Measurements from ENCODE around the gene XXYLT1. TPM values are rescaled to one million over a fixed set of nuclear protein-coding genes. Genes with fewer than 3 reads are reported as not detected.

XXYLT1 gene
- total RNA-seq, 1 experiment from 2014 or later = 23.4 TPM

DNA sequence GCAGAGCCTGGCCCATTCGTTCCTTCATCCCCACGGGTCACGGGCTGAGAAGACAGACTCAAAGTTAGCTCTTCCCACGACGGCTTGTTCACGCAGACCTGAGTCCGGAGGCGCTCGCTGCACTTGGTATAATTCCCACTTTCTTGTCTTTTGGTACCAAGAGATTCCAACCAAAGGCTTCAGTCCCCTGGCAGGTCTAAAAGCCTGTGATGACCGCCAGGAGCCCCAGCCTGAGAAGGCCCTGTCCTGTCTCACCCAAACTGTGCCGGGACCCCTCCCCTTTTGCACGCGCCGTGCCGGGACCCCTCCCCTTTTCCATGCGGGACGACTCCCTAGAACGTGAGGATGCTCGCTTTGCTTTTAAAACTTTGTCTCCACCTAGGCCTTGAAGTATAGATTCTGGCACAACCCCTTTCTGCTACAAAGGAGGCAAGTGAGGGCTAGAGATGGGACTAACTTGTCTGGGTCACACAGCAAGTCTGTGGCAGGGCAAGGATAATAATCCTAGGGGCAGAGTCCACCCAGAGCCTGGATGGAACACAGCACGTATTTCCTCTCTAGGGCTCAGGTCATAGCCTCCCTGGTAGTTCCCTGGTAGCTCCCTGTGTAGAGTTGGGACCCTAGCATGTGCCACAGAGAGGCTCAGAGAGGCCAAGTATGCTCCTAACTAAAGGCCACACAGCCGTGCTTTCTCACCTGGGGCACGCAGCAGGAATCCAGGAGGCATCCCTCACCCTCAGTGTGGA is 211.3 kb downstream of the XXYLT1 start:
- DNase-seq (ENCODE audit: low spot score) = no peak
- peaks cover 17% of the 10 kb centered on the region for H3K4me1 Mint-ChIP-seq
- H3K27me3 Mint-ChIP-seq (ENCODE audit: low read depth) = no peaks in the 10 kb centered on the region
- TF ChIP-seq, protein P1, sequence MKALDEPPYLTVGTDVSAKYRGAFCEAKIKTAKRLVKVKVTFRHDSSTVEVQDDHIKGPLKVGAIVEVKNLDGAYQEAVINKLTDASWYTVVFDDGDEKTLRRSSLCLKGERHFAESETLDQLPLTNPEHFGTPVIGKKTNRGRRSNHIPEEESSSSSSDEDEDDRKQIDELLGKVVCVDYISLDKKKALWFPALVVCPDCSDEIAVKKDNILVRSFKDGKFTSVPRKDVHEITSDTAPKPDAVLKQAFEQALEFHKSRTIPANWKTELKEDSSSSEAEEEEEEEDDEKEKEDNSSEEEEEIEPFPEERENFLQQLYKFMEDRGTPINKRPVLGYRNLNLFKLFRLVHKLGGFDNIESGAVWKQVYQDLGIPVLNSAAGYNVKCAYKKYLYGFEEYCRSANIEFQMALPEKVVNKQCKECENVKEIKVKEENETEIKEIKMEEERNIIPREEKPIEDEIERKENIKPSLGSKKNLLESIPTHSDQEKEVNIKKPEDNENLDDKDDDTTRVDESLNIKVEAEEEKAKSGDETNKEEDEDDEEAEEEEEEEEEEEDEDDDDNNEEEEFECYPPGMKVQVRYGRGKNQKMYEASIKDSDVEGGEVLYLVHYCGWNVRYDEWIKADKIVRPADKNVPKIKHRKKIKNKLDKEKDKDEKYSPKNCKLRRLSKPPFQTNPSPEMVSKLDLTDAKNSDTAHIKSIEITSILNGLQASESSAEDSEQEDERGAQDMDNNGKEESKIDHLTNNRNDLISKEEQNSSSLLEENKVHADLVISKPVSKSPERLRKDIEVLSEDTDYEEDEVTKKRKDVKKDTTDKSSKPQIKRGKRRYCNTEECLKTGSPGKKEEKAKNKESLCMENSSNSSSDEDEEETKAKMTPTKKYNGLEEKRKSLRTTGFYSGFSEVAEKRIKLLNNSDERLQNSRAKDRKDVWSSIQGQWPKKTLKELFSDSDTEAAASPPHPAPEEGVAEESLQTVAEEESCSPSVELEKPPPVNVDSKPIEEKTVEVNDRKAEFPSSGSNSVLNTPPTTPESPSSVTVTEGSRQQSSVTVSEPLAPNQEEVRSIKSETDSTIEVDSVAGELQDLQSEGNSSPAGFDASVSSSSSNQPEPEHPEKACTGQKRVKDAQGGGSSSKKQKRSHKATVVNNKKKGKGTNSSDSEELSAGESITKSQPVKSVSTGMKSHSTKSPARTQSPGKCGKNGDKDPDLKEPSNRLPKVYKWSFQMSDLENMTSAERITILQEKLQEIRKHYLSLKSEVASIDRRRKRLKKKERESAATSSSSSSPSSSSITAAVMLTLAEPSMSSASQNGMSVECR (CRISPR knock-in tag; IDR thresholded peaks at IDR 0.05; ENCODE audit: borderline replicate concordance) = no peak
- no peak for TF ChIP-seq ZNF671 (CRISPR knock-in tag; IDR thresholded peaks at IDR 0.05)
- TF ChIP-seq TEAD4 (CRISPR knock-in tag; IDR thresholded peaks at IDR 0.05) = no peak
- TF ChIP-seq TEAD1 (CRISPR knock-in tag; IDR thresholded peaks at IDR 0.05) = no peak
- TF ChIP-seq ZNF138 (CRISPR knock-in tag; conservative IDR thresholded peaks at IDR 0.05) = no peak
- TF ChIP-seq, protein P2, sequence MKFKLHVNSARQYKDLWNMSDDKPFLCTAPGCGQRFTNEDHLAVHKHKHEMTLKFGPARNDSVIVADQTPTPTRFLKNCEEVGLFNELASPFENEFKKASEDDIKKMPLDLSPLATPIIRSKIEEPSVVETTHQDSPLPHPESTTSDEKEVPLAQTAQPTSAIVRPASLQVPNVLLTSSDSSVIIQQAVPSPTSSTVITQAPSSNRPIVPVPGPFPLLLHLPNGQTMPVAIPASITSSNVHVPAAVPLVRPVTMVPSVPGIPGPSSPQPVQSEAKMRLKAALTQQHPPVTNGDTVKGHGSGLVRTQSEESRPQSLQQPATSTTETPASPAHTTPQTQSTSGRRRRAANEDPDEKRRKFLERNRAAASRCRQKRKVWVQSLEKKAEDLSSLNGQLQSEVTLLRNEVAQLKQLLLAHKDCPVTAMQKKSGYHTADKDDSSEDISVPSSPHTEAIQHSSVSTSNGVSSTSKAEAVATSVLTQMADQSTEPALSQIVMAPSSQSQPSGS (CRISPR knock-in tag; IDR thresholded peaks at IDR 0.05; ENCODE audit: borderline replicate concordance, low read depth) = no peak
- TF ChIP-seq MAX (CRISPR knock-in tag; IDR thresholded peaks at IDR 0.05) = no peak
- TF ChIP-seq SMAD4 (CRISPR knock-in tag; IDR thresholded peaks at IDR 0.05) = no peak
- TF ChIP-seq HMGA2 (CRISPR knock-in tag; IDR thresholded peaks at IDR 0.05) = no peak
- TF ChIP-seq SMAD3 (CRISPR knock-in tag; IDR thresholded peaks at IDR 0.05; ENCODE audit: borderline replicate concordance) = no peak
- H3K4me3 Mint-ChIP-seq = no peak overlapping the region
- no peaks in the 10 kb centered on the region for H3K36me3 Mint-ChIP-seq
- ChIA-PET CTCF (interaction anchor here (3.9 kb wide), 1 partner anchor 47 kb away, joined by 19 read pairs; no protein-coding TSS in a partner anchor), POLR2A (no interaction called here)
- H3K9me3 Mint-ChIP-seq = no peaks in the 10 kb centered on the region
- ATAC-seq = no peak
- H3K27ac Mint-ChIP-seq = no peak overlapping the region

GRCh38 chr3:195059006-195059350 is 212.0 kb downstream of the XXYLT1 start:
- TF ChIP-seq, protein P3, sequence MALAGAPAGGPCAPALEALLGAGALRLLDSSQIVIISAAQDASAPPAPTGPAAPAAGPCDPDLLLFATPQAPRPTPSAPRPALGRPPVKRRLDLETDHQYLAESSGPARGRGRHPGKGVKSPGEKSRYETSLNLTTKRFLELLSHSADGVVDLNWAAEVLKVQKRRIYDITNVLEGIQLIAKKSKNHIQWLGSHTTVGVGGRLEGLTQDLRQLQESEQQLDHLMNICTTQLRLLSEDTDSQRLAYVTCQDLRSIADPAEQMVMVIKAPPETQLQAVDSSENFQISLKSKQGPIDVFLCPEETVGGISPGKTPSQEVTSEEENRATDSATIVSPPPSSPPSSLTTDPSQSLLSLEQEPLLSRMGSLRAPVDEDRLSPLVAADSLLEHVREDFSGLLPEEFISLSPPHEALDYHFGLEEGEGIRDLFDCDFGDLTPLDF (CRISPR knock-in tag; IDR thresholded peaks at IDR 0.05) = no peak
- no peak for TF ChIP-seq SMAD3 (CRISPR knock-in tag; IDR thresholded peaks at IDR 0.05; ENCODE audit: borderline replicate concordance)
- POLR2A ChIA-PET = no interaction called here
- H3K27ac Mint-ChIP-seq = no peak overlapping the region

GRCh38 chr3:195058336-195059005 is 212.5 kb downstream of the XXYLT1 start:
- H3K9me3 Mint-ChIP-seq = no peaks in the 10 kb centered on the region
- no peak overlapping the region for H3K4me3 Mint-ChIP-seq
- H3K27me3 Mint-ChIP-seq (ENCODE audit: low read depth) = no peaks in the 10 kb centered on the region
- ChIA-PET CTCF (interaction anchor here (0.6 to 1.7 kb wide), 2 partner anchors 48 to 84 kb away, joined by 4 read pairs; no protein-coding TSS in a partner anchor), POLR2A (no interaction called here)
- no peaks in the 10 kb centered on the region for H3K36me3 Mint-ChIP-seq
- peaks cover 15% of the 10 kb centered on the region for H3K4me1 Mint-ChIP-seq
- no peak for DNase-seq (ENCODE audit: low spot score)
- no peak overlapping the region for H3K27ac Mint-ChIP-seq
- ATAC-seq = no peak
- TF ChIP-seq OVOL2 (CRISPR knock-in tag; IDR thresholded peaks at IDR 0.05; ENCODE audit: borderline replicate concordance) = no peak
- no peak for TF ChIP-seq SMAD4 (CRISPR knock-in tag; IDR thresholded peaks at IDR 0.05)
- TF ChIP-seq, protein P3 (CRISPR knock-in tag; IDR thresholded peaks at IDR 0.05) = no peak
- no peak for TF ChIP-seq USF2 (CRISPR knock-in tag; IDR thresholded peaks at IDR 0.05)
- TF ChIP-seq, protein P4, sequence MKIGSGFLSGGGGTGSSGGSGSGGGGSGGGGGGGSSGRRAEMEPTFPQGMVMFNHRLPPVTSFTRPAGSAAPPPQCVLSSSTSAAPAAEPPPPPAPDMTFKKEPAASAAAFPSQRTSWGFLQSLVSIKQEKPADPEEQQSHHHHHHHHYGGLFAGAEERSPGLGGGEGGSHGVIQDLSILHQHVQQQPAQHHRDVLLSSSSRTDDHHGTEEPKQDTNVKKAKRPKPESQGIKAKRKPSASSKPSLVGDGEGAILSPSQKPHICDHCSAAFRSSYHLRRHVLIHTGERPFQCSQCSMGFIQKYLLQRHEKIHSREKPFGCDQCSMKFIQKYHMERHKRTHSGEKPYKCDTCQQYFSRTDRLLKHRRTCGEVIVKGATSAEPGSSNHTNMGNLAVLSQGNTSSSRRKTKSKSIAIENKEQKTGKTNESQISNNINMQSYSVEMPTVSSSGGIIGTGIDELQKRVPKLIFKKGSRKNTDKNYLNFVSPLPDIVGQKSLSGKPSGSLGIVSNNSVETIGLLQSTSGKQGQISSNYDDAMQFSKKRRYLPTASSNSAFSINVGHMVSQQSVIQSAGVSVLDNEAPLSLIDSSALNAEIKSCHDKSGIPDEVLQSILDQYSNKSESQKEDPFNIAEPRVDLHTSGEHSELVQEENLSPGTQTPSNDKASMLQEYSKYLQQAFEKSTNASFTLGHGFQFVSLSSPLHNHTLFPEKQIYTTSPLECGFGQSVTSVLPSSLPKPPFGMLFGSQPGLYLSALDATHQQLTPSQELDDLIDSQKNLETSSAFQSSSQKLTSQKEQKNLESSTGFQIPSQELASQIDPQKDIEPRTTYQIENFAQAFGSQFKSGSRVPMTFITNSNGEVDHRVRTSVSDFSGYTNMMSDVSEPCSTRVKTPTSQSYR (CRISPR knock-in tag; IDR thresholded peaks at IDR 0.05) = no peak
- no peak for TF ChIP-seq HMGXB4 (CRISPR knock-in tag; IDR thresholded peaks at IDR 0.05)

More at GRCh38 chr3:195059006-195059350, 212.0 kb downstream of the XXYLT1 start:
- CTCF ChIA-PET = no interaction called here
- no peak for DNase-seq (ENCODE audit: low spot score)
- Mint-ChIP-seq H3K4me1 (peaks cover 18% of the 10 kb centered on the region), H3K27me3 (ENCODE audit: low read depth) (no peaks in the 10 kb centered on the region), H3K36me3 (no peaks in the 10 kb centered on the region), H3K4me3 (no peak overlapping the region), H3K9me3 (no peaks in the 10 kb centered on the region)
- no peak for ATAC-seq

All from WTC11 (cell line).